Endothelial cell of umbilical vein (primary cell): Measurements from ENCODE around the gene FSIP1. TPM values are rescaled to one million over a fixed set of nuclear protein-coding genes. Genes with fewer than 3 reads are reported as not detected.

ENCODE experiments used
- BruUV-seq: library from RNA; stranded (reverse); fragments of 400-500 nt; replicated peaks from 2 replicates; lab custom pipeline; 2021; lab: Mats Ljungman, UMichigan
- CTCF ChIA-PET: fragments of 300-600, 350-600 bp; sonication (Branson Sonifier 250); formaldehyde crosslinking; loops from one replicate; lab custom pipeline; 2021; ENCODE audit warnings: antibody characterized with exemption, inconsistent platforms; lab: Charles Lee
- POLR2A ChIA-PET: fragments of 300-600, 350-600 bp; sonication (Branson Sonifier 250); formaldehyde crosslinking; loops from one replicate; lab custom pipeline; 2021; ENCODE audit warnings: antibody characterized with exemption, inconsistent platforms; lab: Charles Lee
- DNase-seq: peaks from one replicate; pipeline ENCODE4 v3.0.0-alpha.2; 2011; ENCODE audit warnings: low read depth, low spot score
- FAIRE-seq: peaks from 2 replicates; lab custom pipeline; 2011; peaks lifted over from hg19 to GRCh38; lab: Jason Lieb, UNC
- H2AFZ ChIP-seq: 2 replicates; pipeline ENCODE4 v1.6.0; 2012; ENCODE audit warnings: low read depth, low read length, control low read depth, inconsistent platforms
- H3K27ac ChIP-seq: 2 replicates; pipeline ENCODE4 v1.5.1; 2011; ENCODE audit warnings: low read depth, mild to moderate bottlenecking, control low read depth, low read length, moderate library complexity; ENCODE audit not compliant: insufficient read depth
- H3K27me3 ChIP-seq, 2 experiments: 2 replicates each; pipeline versions ENCODE4 v1.6.0 to v1.6.1; 2011; ENCODE audit warnings: low read length in 2 of 2, mixed read lengths in 1 of 2; ENCODE audit not compliant: control insufficient read depth in 2 of 2, insufficient read depth in 2 of 2
- H3K36me3 ChIP-seq, 2 experiments: 2 replicates in 1 of 2; 3 replicates in 1 of 2; pipeline ENCODE4 v1.5.1; 2011; ENCODE audit warnings: low read length in 2 of 2, mild to moderate bottlenecking in 1 of 2, moderate library complexity in 1 of 2; ENCODE audit not compliant: control insufficient read depth in 2 of 2, insufficient read depth in 2 of 2; ENCODE audit errors: extremely low read depth in 1 of 2
- H3K4me1 ChIP-seq: 3 replicates; pipeline ENCODE4 v1.5.1; 2011; ENCODE audit warnings: mild to moderate bottlenecking, low read length; ENCODE audit not compliant: control insufficient read depth, insufficient read depth; ENCODE audit errors: extremely low read depth
- H3K4me2 ChIP-seq: 2 replicates; pipeline ENCODE4 v1.6.1; 2011; ENCODE audit warnings: low read length, control low read depth, mixed read lengths; ENCODE audit not compliant: insufficient read depth
- H3K4me3 ChIP-seq, 3 experiments: fragments of 200-600 bp in 1 of 3; sonication (generic), shearing (Covaris generic) in 1 of 3; replicated peaks in 1 of 3; 2 replicates each; pipeline ENCODE4 v1.5.1; 2011 to 2016; ENCODE audit warnings: control low read depth in 3 of 3, low read length in 3 of 3, mild to moderate bottlenecking in 2 of 3, inconsistent platforms in 1 of 3, low read depth in 1 of 3, moderate library complexity in 1 of 3; ENCODE audit not compliant: insufficient read depth in 1 of 3
- H3K79me2 ChIP-seq: 2 replicates; pipeline ENCODE4 v1.6.0; 2012; ENCODE audit warnings: low read length, inconsistent platforms; ENCODE audit not compliant: control insufficient read depth, insufficient read depth
- H3K9ac ChIP-seq: replicated peaks from 2 replicates; pipeline ENCODE3; 2011; ENCODE audit warnings: low read length, control low read depth; ENCODE audit not compliant: insufficient read depth; ENCODE audit errors: extremely low read depth
- H3K9me1 ChIP-seq: replicated peaks from 3 replicates; pipeline ENCODE4 v1.6.0; 2011; ENCODE audit warnings: mild to moderate bottlenecking, low read length; ENCODE audit not compliant: control insufficient read depth, insufficient read depth; ENCODE audit errors: extremely low read depth
- H3K9me3 ChIP-seq: replicated peaks from 2 replicates; pipeline ENCODE4 v1.5.1; 2012; ENCODE audit warnings: low read length, inconsistent platforms; ENCODE audit not compliant: control insufficient read depth, insufficient read depth
- H4K20me1 ChIP-seq: replicated peaks from 2 replicates; pipeline ENCODE3; 2011; ENCODE audit warnings: mild to moderate bottlenecking, low read length; ENCODE audit not compliant: control insufficient read depth, insufficient read depth; ENCODE audit errors: extremely low read depth
- CTCF ChIP-seq, 2 donors: IDR thresholded peaks; 1 replicate in 1 of 2; 2 replicates in 1 of 2; pipeline ENCODE4 v1.5.1; 2011; ENCODE audit warnings: low read length in 2 of 2, mild to moderate bottlenecking in 2 of 2, moderate library complexity in 2 of 2, control low read depth in 1 of 2, inconsistent platforms in 1 of 2, low read depth in 1 of 2; ENCODE audit not compliant: insufficient read depth in 1 of 2; ENCODE audit errors: extremely low read depth in 1 of 2
- EZH2 ChIP-seq: IDR thresholded peaks from 2 replicates; pipeline ENCODE4 v1.6.1; 2012; ENCODE audit warnings: borderline replicate concordance, low read depth, mild to moderate bottlenecking, moderate library complexity, low read length, inconsistent platforms; ENCODE audit not compliant: severe bottlenecking
- FOS ChIP-seq: IDR thresholded peaks from 2 replicates; pipeline ENCODE4 v1.6.1; 2011; ENCODE audit warnings: mild to moderate bottlenecking, low read length, moderate library complexity, borderline replicate concordance; ENCODE audit not compliant: insufficient read depth
- GATA2 ChIP-seq: IDR thresholded peaks from 2 replicates; pipeline ENCODE4 v1.7.0; 2011; ENCODE audit warnings: low read depth, mild to moderate bottlenecking, moderate library complexity, mixed read lengths, low read length; ENCODE audit not compliant: insufficient read length, insufficient read depth
- JUN ChIP-seq: IDR thresholded peaks from 2 replicates; pipeline ENCODE4 v1.6.1; 2011; ENCODE audit warnings: borderline replicate concordance, low read depth; ENCODE audit not compliant: insufficient read length, insufficient read depth
- MAX ChIP-seq: IDR thresholded peaks from 2 replicates; pipeline ENCODE4 v1.6.1; 2011; ENCODE audit not compliant: insufficient read depth, insufficient read length
- MYC ChIP-seq: IDR thresholded peaks from one replicate; pipeline ENCODE4 v1.6.1; 2011; ENCODE audit warnings: mild to moderate bottlenecking, low read depth, low read length
- POLR2A ChIP-seq: IDR thresholded peaks from 2 replicates; pipeline ENCODE4 v1.6.1; 2012; ENCODE audit warnings: low read depth, mild to moderate bottlenecking, control low read depth, low read length
- POLR2AphosphoS5 ChIP-seq: IDR thresholded peaks from 2 replicates; pipeline ENCODE4 v1.6.1; 2012; ENCODE audit warnings: low read depth, mild to moderate bottlenecking, control low read depth, low read length, moderate library complexity; ENCODE audit not compliant: insufficient read depth
- dilution Hi-C: fragments of 300-500 bp; cut with MboI; formaldehyde crosslinking; loops from one replicate; pipeline ENCODE4 v1.15.0; 2019; ENCODE audit warnings: low sequenced_read_pairs; ENCODE audit not compliant: extremely low pct_ligation_motif_present
- intact Hi-C: fragments of 100-400 bp; cut with micrococcal nuclease; formaldehyde crosslinking; loops from one replicate; pipeline ENCODE4 v1.10.0; 2022
- polyA plus RNA-seq, 4 experiments: library from polyadenylated mRNA; depleted of rRNA in 3 of 4; stranded (reverse) in 3 of 4; unstranded in 1 of 4; fragments of >200 nt; gene quantifications; 2 replicates each; pipeline versions ENCODE4 v1.2.1 to v1.2.3, GENCODE V29; 2011 to 2012; ENCODE audit warnings: missing spikeins in 1 of 4
- total RNA-seq: library from RNA; stranded (reverse); gene quantifications from 2 replicates; pipeline ENCODE4 v1.2.3, GENCODE V29; 2021

Gene FSIP1
- total and polyA plus RNA-seq, 2 donors (not counting 3 experiments of a cell fraction or from before 2014, with no cell fraction given): 0.23 to 1.1 TPM

GRCh38 chr15:39761006-39761405 is 21.6 kb downstream of the FSIP1 start:
- no peak overlapping the region for H3K4me3 ChIP-seq
- H3K27ac ChIP-seq: no peak overlapping the region
- no peaks in the 10 kb centered on the region for H3K79me2 ChIP-seq
- no peak for TF ChIP-seq MAX
- no peak for TF ChIP-seq EZH2
- no peak for TF ChIP-seq POLR2A
- no peak for TF ChIP-seq CTCF (IDR thresholded peaks at IDR 0.05; ENCODE audit: extremely low read depth in 1 of 2, insufficient read depth in 1 of 2, low read depth in 1 of 2, low read length in 2 of 2)
- no peak for TF ChIP-seq GATA2
- no peak for TF ChIP-seq POLR2AphosphoS5
- no peak for TF ChIP-seq JUN
- TF ChIP-seq FOS: no peak
- TF ChIP-seq MYC: no peak
- no peak overlapping the region for H2AFZ ChIP-seq
- no peak overlapping the region for H3K4me2 ChIP-seq
- no peak for DNase-seq
- no peaks in the 10 kb centered on the region for H3K36me3 ChIP-seq
- no peaks in the 10 kb centered on the region for H4K20me1 ChIP-seq
- H3K4me1 ChIP-seq: no peaks in the 10 kb centered on the region
- H3K9ac ChIP-seq: no peak overlapping the region
- POLR2A ChIA-PET: no interaction called here
- no peaks in the 10 kb centered on the region for H3K27me3 ChIP-seq
- CTCF ChIA-PET: interaction anchor here (1.4 kb wide), 1 partner anchor 75 kb away, joined by 3 read pairs; no protein-coding TSS in a partner anchor
- no peak for FAIRE-seq
- dilution Hi-C loops: loop anchor here (25.0 kb wide), 1 partner anchor 1024 kb away; no protein-coding TSS in a partner anchor
- no TSS peak for BruUV-seq
- H3K9me1 ChIP-seq: no peaks in the 10 kb centered on the region
- intact Hi-C loops: no loop called here
- H3K9me3 ChIP-seq: no peaks in the 10 kb centered on the region
